GM18508 (cell line): ENCODE results near the gene ARHGEF2.

Source experiments
- ATAC-seq: cut with Tn5 transposase; IDR thresholded peaks from one replicate; pipeline ENCODE4 v1.9.1; 2021; ENCODE audit warnings: moderate number of reproducible peaks; ENCODE audit not compliant: insufficient read depth, unreplicated experiment

The ARHGEF2 gene

GRCh38 chr1:155973723-155974122 is 4.6 kb downstream of the ARHGEF2 start:
- no peak for ATAC-seq

- no peak for ATAC-seq
Observed at GRCh38 chr1:155971910-155972809, 6.2 kb downstream of the ARHGEF2 start.

GRCh38 chr1:155970531-155971167 is 7.7 kb downstream of the ARHGEF2 start:
- no peak for ATAC-seq

- ATAC-seq, result no peak
Observed at GRCh38 chr1:155969377-155969791, 9.0 kb downstream of the ARHGEF2 start.

GRCh38 chr1:155968670-155969069 is 9.7 kb downstream of the ARHGEF2 start:
- no peak for ATAC-seq

GRCh38 chr1:155968051-155968400 is 10.3 kb downstream of the ARHGEF2 start:
- ATAC-seq, result no peak

- no peak for ATAC-seq
Observed at GRCh38 chr1:155967341-155968050, 10.9 kb downstream of the ARHGEF2 start.

GRCh38 chr1:155966750-155967149 is 11.6 kb downstream of the ARHGEF2 start:
- no peak for ATAC-seq

GRCh38 chr1:155966135-155966534 is 12.2 kb downstream of the ARHGEF2 start:
- ATAC-seq, result no peak

GRCh38 chr1:155964193-155964592 is 14.2 kb downstream of the ARHGEF2 start:
- no peak for ATAC-seq

GRCh38 chr1:155962599-155963211 is 15.6 kb downstream of the ARHGEF2 start:
- ATAC-seq, result no peak

GRCh38 chr1:155961937-155962336 is 16.4 kb downstream of the ARHGEF2 start:
- ATAC-seq, result no peak

- no peak for ATAC-seq
Observed at GRCh38 chr1:155960081-155960745, 18.1 kb downstream of the ARHGEF2 start.

- ATAC-seq, result no peak
Observed at GRCh38 chr1:155957411-155957915, 20.9 kb downstream of the ARHGEF2 start.

GRCh38 chr1:155954645-155955044 is 23.7 kb downstream of the ARHGEF2 start:
- ATAC-seq, result no peak

GRCh38 chr1:155952505-155952890 is 25.8 kb downstream of the ARHGEF2 start:
- ATAC-seq, result no peak

- ATAC-seq, result no peak
Observed at GRCh38 chr1:155951753-155952504, 26.4 kb downstream of the ARHGEF2 start.

- no peak for ATAC-seq
Observed at GRCh38 chr1:155950829-155951228, 27.5 kb downstream of the ARHGEF2 start.

- ATAC-seq, result no peak
Observed at GRCh38 chr1:155947741-155948140, 30.6 kb downstream of the ARHGEF2 start.
